Neural progenitor cell (in vitro differentiated cells): ENCODE data around the gene ALKBH4. TPM values are rescaled to one million over a fixed set of nuclear protein-coding genes. Genes with fewer than 3 reads are reported as not detected.

Experiments
- DNase-seq: peaks from one replicate; pipeline ENCODE4 v3.0.0-alpha.2; 2016; ENCODE audit warnings: low spot score
- H2AFZ ChIP-seq: fragments of 200-600 bp; sonication (generic); replicated peaks from 2 replicates; pipeline ENCODE4 v1.6.1; 2016; ENCODE audit warnings: antibody characterized with exemption
- H3F3A ChIP-seq: fragments of 200-600 bp; sonication (generic); 2 replicates; pipeline ENCODE4 v1.6.1; 2016; ENCODE audit warnings: antibody characterized with exemption, low read depth
- H3K27ac ChIP-seq: fragments of 200-600 bp; sonication (generic); 2 replicates; pipeline ENCODE4 v1.5.1; 2016; ENCODE audit warnings: mild to moderate bottlenecking
- H3K27me3 ChIP-seq: fragments of 200-600 bp; sonication (generic); 2 replicates; pipeline ENCODE4 v1.6.1; 2016; ENCODE audit warnings: mild to moderate bottlenecking, moderate library complexity
- H3K36me3 ChIP-seq: fragments of 200-600 bp; sonication (generic); 2 replicates; pipeline ENCODE4 v1.5.1; 2016
- H3K4me1 ChIP-seq: fragments of 200-600 bp; sonication (generic); 2 replicates; pipeline ENCODE4 v1.6.1; 2016; ENCODE audit warnings: mixed run types
- H3K4me2 ChIP-seq: fragments of 200-600 bp; sonication (generic); 2 replicates; pipeline ENCODE4 v1.6.1; 2016
- H3K4me3 ChIP-seq: fragments of 200-600 bp; sonication (generic); 2 replicates; pipeline ENCODE4 v1.5.1; 2016
- H3K79me2 ChIP-seq: fragments of 200-600 bp; sonication (generic); 2 replicates; pipeline ENCODE4 v1.6.1; 2016; ENCODE audit warnings: low read depth
- H3K9ac ChIP-seq: fragments of 200-600 bp; sonication (generic); 2 replicates; pipeline ENCODE4 v1.6.1; 2016
- H3K9me3 ChIP-seq: fragments of 200-600 bp; sonication (generic); 2 replicates; pipeline ENCODE4 v1.5.1; 2016; ENCODE audit warnings: low read depth
- H4K20me1 ChIP-seq: fragments of 200-600 bp; sonication (generic); 2 replicates; pipeline ENCODE4 v1.6.1; 2016; ENCODE audit warnings: low read depth
- H3K27ac Mint-ChIP-seq: 3 replicates; pipeline ENCODE4 v1.8.0; 2021; ENCODE audit warnings: mixed read lengths
- H3K27me3 Mint-ChIP-seq: 2 replicates; pipeline ENCODE4 v1.8.0; 2022; ENCODE audit warnings: low read depth, mild to moderate bottlenecking, inconsistent platforms, moderate library complexity, mixed read lengths; ENCODE audit not compliant: insufficient read depth
- H3K36me3 Mint-ChIP-seq: 3 replicates; pipeline ENCODE4 v1.8.0; 2021; ENCODE audit warnings: mixed read lengths
- H3K4me1 Mint-ChIP-seq: 3 replicates; pipeline ENCODE4 v1.8.0; 2021; ENCODE audit warnings: mixed read lengths
- H3K4me3 Mint-ChIP-seq: 3 replicates; pipeline ENCODE4 v1.8.0; 2021; ENCODE audit warnings: mild to moderate bottlenecking, moderate library complexity, mixed read lengths
- H3K9me3 Mint-ChIP-seq: 3 replicates; pipeline ENCODE4 v1.8.0; 2020; ENCODE audit warnings: mixed read lengths
- CTCF ChIP-seq: fragments of 200-600 bp; sonication (generic); IDR thresholded peaks from 2 replicates; pipeline ENCODE4 v1.5.1; 2017; ENCODE audit warnings: antibody characterized with exemption, mild to moderate bottlenecking
- EZH2 ChIP-seq: fragments of 200-600 bp; sonication (generic); IDR thresholded peaks from 2 replicates; pipeline ENCODE4 v1.6.1; 2017; ENCODE audit warnings: antibody characterized with exemption, mild to moderate bottlenecking, moderate library complexity
- EZH2phosphoT487 ChIP-seq: fragments of 200-600 bp; sonication (generic); IDR thresholded peaks from 2 replicates; pipeline ENCODE4 v1.6.1; 2017; ENCODE audit warnings: antibody characterized with exemption
- total RNA-seq: library from RNA; depleted of rRNA; stranded (reverse); fragments of >200 nt; gene quantifications from 2 replicates; pipeline ENCODE4 v1.2.3, GENCODE V29; 2015; ENCODE audit warnings: low replicate concordance

Gene ALKBH4
- total RNA-seq, 1 donor from 2014 or later, result 6.5 TPM

GRCh38 chr7:102415685-102416225 is 48.9 kb downstream of the ALKBH4 start:
- peaks cover 37% of the 10 kb centered on the region for H3K36me3 Mint-ChIP-seq
- Histone ChIP-seq H3K9ac (no peak overlapping the region), H3K27me3 (no peaks in the 10 kb centered on the region), H3K4me1 (no peaks in the 10 kb centered on the region), H3K9me3 (no peaks in the 10 kb centered on the region), H3F3A (no peaks in the 10 kb centered on the region), H4K20me1 (peaks cover 20% of the 10 kb centered on the region), H3K4me3 (no peak overlapping the region), H3K27ac (no peak overlapping the region), H3K36me3 (no peaks in the 10 kb centered on the region), H2AFZ (no peak overlapping the region), H3K79me2 (peaks cover 5% of the 10 kb centered on the region), H3K4me2 (no peak overlapping the region)
- DNase-seq, result no peak
- no peak overlapping the region for H3K27ac Mint-ChIP-seq
- peaks cover 8% of the 10 kb centered on the region for H3K27me3 Mint-ChIP-seq
- TF ChIP-seq EZH2phosphoT487, result no peak
- no peaks in the 10 kb centered on the region for H3K9me3 Mint-ChIP-seq
- no peaks in the 10 kb centered on the region for H3K4me1 Mint-ChIP-seq
- no peak overlapping the region for H3K4me3 Mint-ChIP-seq

GRCh38 chr7:102413611-102414010 is 51.1 kb downstream of the ALKBH4 start:
- no peaks in the 10 kb centered on the region for H3K27me3 ChIP-seq
- no peaks in the 10 kb centered on the region for H3K9me3 ChIP-seq
- H3K36me3 ChIP-seq, result peaks cover 12% of the 10 kb centered on the region
- Mint-ChIP-seq H3K4me3 (no peak overlapping the region), H3K27me3 (peaks cover 12% of the 10 kb centered on the region), H3K27ac (no peak overlapping the region), H3K4me1 (no peaks in the 10 kb centered on the region), H3K36me3 (peaks cover 48% of the 10 kb centered on the region), H3K9me3 (peaks cover 12% of the 10 kb centered on the region)
- no peak for DNase-seq
- peaks cover 5% of the 10 kb centered on the region for H3K79me2 ChIP-seq
- H3K4me3 ChIP-seq, result no peak overlapping the region
- TF ChIP-seq CTCF (no peak), EZH2phosphoT487 (no peak), EZH2 (no peak)
- H3K27ac ChIP-seq, result no peak overlapping the region
- no peaks in the 10 kb centered on the region for H3F3A ChIP-seq
- no peak overlapping the region for H2AFZ ChIP-seq
- H4K20me1 ChIP-seq, result peaks cover 17% of the 10 kb centered on the region
- no peak overlapping the region for H3K4me2 ChIP-seq
- no peak overlapping the region for H3K9ac ChIP-seq
- H3K4me1 ChIP-seq, result no peaks in the 10 kb centered on the region

GRCh38 chr7:102413091-102413490 is 51.6 kb downstream of the ALKBH4 start:
- peaks cover 50% of the 10 kb centered on the region for H3K36me3 Mint-ChIP-seq

More at GRCh38 chr7:102413091-102413490, 51.6 kb downstream of the ALKBH4 start:
- no peak overlapping the region for H3K4me3 Mint-ChIP-seq
- Histone ChIP-seq H3K27ac (no peak overlapping the region), H2AFZ (no peak overlapping the region), H3K9ac (no peak overlapping the region), H4K20me1 (peaks cover 17% of the 10 kb centered on the region), H3K27me3 (no peaks in the 10 kb centered on the region), H3K4me3 (no peak overlapping the region), H3K79me2 (peaks cover 5% of the 10 kb centered on the region), H3K36me3 (peaks cover 12% of the 10 kb centered on the region), H3K4me1 (no peaks in the 10 kb centered on the region), H3K4me2 (no peak overlapping the region), H3F3A (no peaks in the 10 kb centered on the region), H3K9me3 (no peaks in the 10 kb centered on the region)
- H3K27ac Mint-ChIP-seq, result no peak overlapping the region
- no peak for DNase-seq
- H3K4me1 Mint-ChIP-seq, result no peaks in the 10 kb centered on the region
- H3K9me3 Mint-ChIP-seq, result peaks cover 14% of the 10 kb centered on the region
- peaks cover 10% of the 10 kb centered on the region for H3K27me3 Mint-ChIP-seq
- TF ChIP-seq EZH2, result no peak
- TF ChIP-seq EZH2phosphoT487, result no peak
- TF ChIP-seq CTCF, result no peak
